ENCODE data around the gene CCDC92B.

- TF ChIP-seq MAFK (IDR thresholded peaks at IDR 0.05; ENCODE audit: low read depth, low read length), result no peak
- no peak for TF ChIP-seq CTCF (conservative IDR thresholded peaks at IDR 0.05; ENCODE audit: low read depth, low read length)
- TF ChIP-seq, protein P1, sequence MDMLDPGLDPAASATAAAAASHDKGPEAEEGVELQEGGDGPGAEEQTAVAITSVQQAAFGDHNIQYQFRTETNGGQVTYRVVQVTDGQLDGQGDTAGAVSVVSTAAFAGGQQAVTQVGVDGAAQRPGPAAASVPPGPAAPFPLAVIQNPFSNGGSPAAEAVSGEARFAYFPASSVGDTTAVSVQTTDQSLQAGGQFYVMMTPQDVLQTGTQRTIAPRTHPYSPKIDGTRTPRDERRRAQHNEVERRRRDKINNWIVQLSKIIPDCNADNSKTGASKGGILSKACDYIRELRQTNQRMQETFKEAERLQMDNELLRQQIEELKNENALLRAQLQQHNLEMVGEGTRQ (IDR thresholded peaks at IDR 0.05; ENCODE audit: low read depth, low read length), result no peak
- no peak for TF ChIP-seq POLR2A (IDR thresholded peaks at IDR 0.05; ENCODE audit: low read depth, low read length)
- TF ChIP-seq MXI1 (IDR thresholded peaks at IDR 0.05; ENCODE audit: borderline replicate concordance, low read depth, low read length), result no peak
- no peak for TF ChIP-seq RAD21 (IDR thresholded peaks at IDR 0.05; ENCODE audit: low read length)
- TF ChIP-seq RCOR1 (IDR thresholded peaks at IDR 0.05; ENCODE audit: insufficient replicate concordance, low read length), result no peak
- TF ChIP-seq, protein P2, sequence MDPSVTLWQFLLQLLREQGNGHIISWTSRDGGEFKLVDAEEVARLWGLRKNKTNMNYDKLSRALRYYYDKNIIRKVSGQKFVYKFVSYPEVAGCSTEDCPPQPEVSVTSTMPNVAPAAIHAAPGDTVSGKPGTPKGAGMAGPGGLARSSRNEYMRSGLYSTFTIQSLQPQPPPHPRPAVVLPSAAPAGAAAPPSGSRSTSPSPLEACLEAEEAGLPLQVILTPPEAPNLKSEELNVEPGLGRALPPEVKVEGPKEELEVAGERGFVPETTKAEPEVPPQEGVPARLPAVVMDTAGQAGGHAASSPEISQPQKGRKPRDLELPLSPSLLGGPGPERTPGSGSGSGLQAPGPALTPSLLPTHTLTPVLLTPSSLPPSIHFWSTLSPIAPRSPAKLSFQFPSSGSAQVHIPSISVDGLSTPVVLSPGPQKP (IDR thresholded peaks at IDR 0.05; ENCODE audit: borderline replicate concordance, low read depth, low read length), result no peak
- no peak for TF ChIP-seq RFX5 (IDR thresholded peaks at IDR 0.05; ENCODE audit: low read depth, low read length)
- TF ChIP-seq CHD1 (IDR thresholded peaks at IDR 0.05; ENCODE audit: low read depth, low read length), result no peak
- TF ChIP-seq SMC3 (IDR thresholded peaks at IDR 0.05; ENCODE audit: low read depth, low read length), result no peak
- TF ChIP-seq CEBPB (IDR thresholded peaks at IDR 0.05; ENCODE audit: low read depth, low read length), result no peak
- no peak for TF ChIP-seq MAZ (IDR thresholded peaks at IDR 0.05; ENCODE audit: borderline replicate concordance, low read depth, low read length)
- TF ChIP-seq BHLHE40 (IDR thresholded peaks at IDR 0.05; ENCODE audit: low read depth, low read length), result no peak
Observed at GRCh38 chr17:2695961-2696760, 53.3 kb downstream of the CCDC92B start.

All from IMR-90 (cell line).